HG03139 (cell line): ENCODE data around the gene SH2D4B.

Source experiments
- ATAC-seq: cut with Tn5 transposase; IDR thresholded peaks from one replicate; pipeline ENCODE4 v1.9.1; 2021; ENCODE audit not compliant: unreplicated experiment

Gene SH2D4B

GRCh38 chr10:80537736-80538480, at the start of gene SH2D4B:
Gene SH2D4B, plus strand, starts transcription at chr10:80537902. Its CDS starts 430 bp downstream, at chr10:80538332.
- ATAC-seq: no peak

GRCh38 chr10:80488539-80489066, 49.1 kb upstream of the SH2D4B start:
- ATAC-seq: no peak

GRCh38 chr10:80489371-80490112, 48.2 kb upstream of the SH2D4B start:
- no peak for ATAC-seq

- ATAC-seq: no peak
Observed at GRCh38 chr10:80491251-80492102, 46.2 kb upstream of the SH2D4B start.

- ATAC-seq: peak; percentile 27
Observed at GRCh38 chr10:80492848-80493521, 44.7 kb upstream of the SH2D4B start.

GRCh38 chr10:80493522-80494051, 44.1 kb upstream of the SH2D4B start:
- peak; percentile 42 for ATAC-seq

GRCh38 chr10:80496555-80497172, 41.0 kb upstream of the SH2D4B start:
- no peak for ATAC-seq

- no peak for ATAC-seq
Observed at GRCh38 chr10:80497187-80498077, 40.3 kb upstream of the SH2D4B start.

- ATAC-seq: no peak
Observed at GRCh38 chr10:80498078-80498832, 39.4 kb upstream of the SH2D4B start.

GRCh38 chr10:80498833-80499741, 38.6 kb upstream of the SH2D4B start:
- no peak for ATAC-seq

GRCh38 chr10:80500572-80501380, 36.9 kb upstream of the SH2D4B start:
- ATAC-seq: peak; percentile 60

- ATAC-seq: no peak
Observed at GRCh38 chr10:80501381-80501912, 36.3 kb upstream of the SH2D4B start.

GRCh38 chr10:80501913-80502521, 35.7 kb upstream of the SH2D4B start:
- no peak for ATAC-seq

GRCh38 chr10:80502621-80503583, 34.8 kb upstream of the SH2D4B start:
- no peak for ATAC-seq
